ENCODE measurements around the gene TACR2.

Gene TACR2

GRCh38 chr10:69419096-69419743 lies 2.5 kb upstream of the TACR2 start:
- H3K27me3 ChIP-seq: peaks cover 0 to 5% (median 0%) of the 10 kb centered on the region in 11 experiments; a peak in 1 of 22 replicates
- no peak for TF ChIP-seq Cebpa-rat (IDR thresholded peaks at IDR 0.05)
- no peak overlapping the region for H3K27ac ChIP-seq
- peaks cover 0 to 17% (median 9%) of the 10 kb centered on the region in 10 experiments; a peak in 14 of 20 replicates for H3K4me1 ChIP-seq
- H4K20me1 ChIP-seq: no peaks in the 10 kb centered on the region
- H3K4me2 ChIP-seq: no peak overlapping the region
- H3K9me3 ChIP-seq (replicated peaks in 1 of 11): no peaks in the 10 kb centered on the region
- H3K36me3 ChIP-seq: no peaks in the 10 kb centered on the region
- H3K4me3 ChIP-seq: no peak overlapping the region
- H3K9ac ChIP-seq: no peak overlapping the region

- peaks cover 0 to 13% (median 3%) of the 10 kb centered on the region in 10 experiments; a peak in 8 of 20 replicates for H3K4me1 ChIP-seq
- no peak overlapping the region for H3K4me2 ChIP-seq
- TF ChIP-seq Cebpa-rat (IDR thresholded peaks at IDR 0.05): no peak
- no peak overlapping the region for H3K9ac ChIP-seq
- no peaks in the 10 kb centered on the region for H3K9me3 ChIP-seq (replicated peaks in 1 of 11)
- no peak overlapping the region for H3K27ac ChIP-seq
- peaks cover 0 to 5% (median 0%) of the 10 kb centered on the region in 11 experiments; a peak in 1 of 22 replicates for H3K27me3 ChIP-seq
- H3K4me3 ChIP-seq: no peak overlapping the region
- H3K36me3 ChIP-seq: no peaks in the 10 kb centered on the region
- no peaks in the 10 kb centered on the region for H4K20me1 ChIP-seq
Observed at GRCh38 chr10:69418052-69418752, 1.5 kb upstream of the TACR2 start.

- no peaks in the 10 kb centered on the region for H4K20me1 ChIP-seq
- H3K4me3 ChIP-seq: no peak overlapping the region
- no peak overlapping the region for H3K9ac ChIP-seq
- no peak overlapping the region for H3K27ac ChIP-seq
- no peaks in the 10 kb centered on the region for H3K9me3 ChIP-seq (replicated peaks in 1 of 11)
- no peak for TF ChIP-seq Cebpa-rat (IDR thresholded peaks at IDR 0.05)
- H3K4me2 ChIP-seq: no peak overlapping the region
- peaks cover 0 to 5% (median 0%) of the 10 kb centered on the region in 11 experiments; a peak in 2 of 22 replicates for H3K27me3 ChIP-seq
- no peaks in the 10 kb centered on the region for H3K36me3 ChIP-seq
- H3K4me1 ChIP-seq: peaks cover 0 to 19% (median 4%) of the 10 kb centered on the region in 10 experiments; a peak in 9 of 20 replicates
Observed at GRCh38 chr10:69417542-69417941, 824 bp upstream of the TACR2 start.

- Histone ChIP-seq H3K27ac (no peak overlapping the region), H3K4me2 (no peak overlapping the region), H3K9ac (no peak overlapping the region), H3K27me3 (peaks cover 0 to 11% (median 0%) of the 10 kb centered on the region in 11 experiments; a peak in 5 of 22 replicates), H3K9me3 (replicated peaks in 1 of 11) (no peaks in the 10 kb centered on the region), H3K4me1 (peaks cover 2 to 26% (median 10%) of the 10 kb centered on the region in 10 experiments; a peak in 19 of 20 replicates), H3K4me3 (no peak overlapping the region), H3K36me3 (no peaks in the 10 kb centered on the region), H4K20me1 (no peaks in the 10 kb centered on the region)
- TF ChIP-seq Cebpa-rat (IDR thresholded peaks at IDR 0.05): no peak
Observed at GRCh38 chr10:69415951-69416350, 767 bp downstream of the TACR2 start.

- Histone ChIP-seq H3K27ac (no peak overlapping the region), H3K36me3 (no peaks in the 10 kb centered on the region), H3K9me3 (replicated peaks in 1 of 11) (no peaks in the 10 kb centered on the region), H3K27me3 (peaks cover 0 to 15% (median 0%) of the 10 kb centered on the region in 11 experiments; a peak in 5 of 22 replicates), H3K4me1 (peaks cover 11 to 35% (median 19%) of the 10 kb centered on the region in 10 experiments), H3K9ac (no peak overlapping the region), H3K4me2 (no peak overlapping the region), H3K4me3 (no peak overlapping the region), H4K20me1 (no peaks in the 10 kb centered on the region)
- TF ChIP-seq Cebpa-rat (IDR thresholded peaks at IDR 0.05): no peak
Observed at GRCh38 chr10:69415049-69415448, 1.7 kb downstream of the TACR2 start.

GRCh38 chr10:69414036-69415018 lies 2.4 kb downstream of the TACR2 start:
- TF ChIP-seq Cebpa-rat (IDR thresholded peaks at IDR 0.05): no peak
- Histone ChIP-seq H3K9ac (no peak overlapping the region), H3K27ac (no peak overlapping the region), H3K4me3 (no peak overlapping the region), H3K9me3 (replicated peaks in 1 of 11) (no peaks in the 10 kb centered on the region), H3K4me1 (peaks cover 16 to 42% (median 25%) of the 10 kb centered on the region in 10 experiments), H3K36me3 (no peaks in the 10 kb centered on the region), H3K4me2 (no peak overlapping the region), H3K27me3 (peaks cover 0 to 15% (median 0%) of the 10 kb centered on the region in 11 experiments; a peak in 5 of 22 replicates), H4K20me1 (no peaks in the 10 kb centered on the region)

GRCh38 chr10:69413221-69413865 lies 3.4 kb downstream of the TACR2 start:
- Histone ChIP-seq H3K4me1 (peaks cover 22 to 49% (median 32%) of the 10 kb centered on the region in 10 experiments), H3K4me3 (no peak overlapping the region), H3K4me2 (peak overlapping the region in 4 of 11 experiments; percentile 5 to 91 (median 42); a peak in 6 of 22 replicates), H3K27ac (no peak overlapping the region), H4K20me1 (no peaks in the 10 kb centered on the region), H3K9me3 (replicated peaks in 1 of 11) (no peaks in the 10 kb centered on the region), H3K36me3 (no peaks in the 10 kb centered on the region), H3K9ac (no peak overlapping the region), H3K27me3 (peaks cover 0 to 15% (median 0%) of the 10 kb centered on the region in 11 experiments; a peak in 5 of 22 replicates)
- TF ChIP-seq Cebpa-rat (IDR thresholded peaks at IDR 0.05): no peak

- peaks cover 0 to 15% (median 0%) of the 10 kb centered on the region in 11 experiments; a peak in 5 of 22 replicates for H3K27me3 ChIP-seq
- H3K4me1 ChIP-seq: peaks cover 32 to 59% (median 42%) of the 10 kb centered on the region in 10 experiments
- H3K36me3 ChIP-seq: no peaks in the 10 kb centered on the region
- peaks cover 0 to 4% (median 0%) of the 10 kb centered on the region in 11 experiments; a peak in 2 of 22 replicates for H4K20me1 ChIP-seq
- TF ChIP-seq Cebpa-rat (IDR thresholded peaks at IDR 0.05): no peak
- no peak overlapping the region for H3K4me3 ChIP-seq
- no peaks in the 10 kb centered on the region for H3K9me3 ChIP-seq (replicated peaks in 1 of 11)
- H3K9ac ChIP-seq: no peak overlapping the region
- no peak overlapping the region for H3K27ac ChIP-seq
- H3K4me2 ChIP-seq: peak overlapping the region in 5 of 11 experiments; percentile 44 to 94 (median 51); a peak in 9 of 22 replicates
Observed at GRCh38 chr10:69412232-69412790, 4.4 kb downstream of the TACR2 start.

Measured in BLaER1 treated with 17β-estradiol and CSF1 and Interleukin-3, amounts not matched to agents 10 nM and 100 nM (cell line).